ENCODE measurements around the gene COL4A1.

COL4A1 gene

GRCh38 chr13:110294622-110295021 is 12.3 kb downstream of the COL4A1 start:
- Histone ChIP-seq H3K36me3 (replicated peaks in 1 of 2; ENCODE audit: control insufficient read depth in 2 of 2, insufficient read depth in 2 of 2, low read length in 2 of 2) (peaks cover 0 to 11% of the 10 kb centered on the region in 2 donors), H3K18ac (ENCODE audit: low read length) (no peak overlapping the region), H3K79me1 (ENCODE audit: low read depth, low read length) (peaks cover 7% of the 10 kb centered on the region), H4K91ac (ENCODE audit: low read depth, low read length, poor library complexity) (no peak overlapping the region), H2BK120ac (ENCODE audit: low read depth, low read length) (no peak overlapping the region), H2BK12ac (ENCODE audit: low read length) (no peak overlapping the region), H3K9me3 (replicated peaks in 1 of 2; ENCODE audit: control insufficient read depth in 2 of 2, insufficient read depth in 1 of 2, low read depth in 1 of 2, low read length in 2 of 2) (peaks cover 0 to 4% of the 10 kb centered on the region in 2 donors), H2AK5ac (ENCODE audit: low read depth, low read length) (no peak overlapping the region), H3K27me3 (ENCODE audit: control insufficient read depth in 3 of 3, insufficient read depth in 3 of 3, low read depth in 1 of 3, low read length in 3 of 3) (no peaks in the 10 kb centered on the region), H4K8ac (ENCODE audit: low read depth, low read length) (no peak overlapping the region), H3K9ac (ENCODE audit: low read depth, low read length, poor library complexity) (no peak overlapping the region), H3K27ac (replicated peaks; ENCODE audit: low read length) (no peak overlapping the region), H2BK15ac (ENCODE audit: low read length) (no peak overlapping the region), H3K4me2 (ENCODE audit: insufficient read depth, low read length, poor library complexity, severe bottlenecking) (no peak overlapping the region), H3K4ac (ENCODE audit: low read length) (no peak overlapping the region), H3K4me3 (ENCODE audit: low read length in 2 of 2) (no peak overlapping the region), H3K14ac (ENCODE audit: low read length) (no peak overlapping the region), H3K23ac (ENCODE audit: low read depth, low read length, poor library complexity) (no peak overlapping the region), H3K4me1 (ENCODE audit: control insufficient read depth in 2 of 2, insufficient read depth in 1 of 2, low read depth in 1 of 2, low read length in 2 of 2) (peaks cover 10 to 11% of the 10 kb centered on the region in 2 donors), H2BK5ac (ENCODE audit: low read length) (no peak overlapping the region), H2AFZ (ENCODE audit: low read length) (no peak overlapping the region)
- DNase-seq (ENCODE audit: low spot score): no peak

GRCh38 chr13:110294146-110294545 is 12.8 kb downstream of the COL4A1 start:
- no CpG with 5 or more reads among the region's 3 CpGs for WGBS, 2 donors (ENCODE audit: extremely low coverage in 2 of 2, insufficient read length in 2 of 2, insufficient replicate concordance in 1 of 2)

GRCh38 chr13:110293649-110294048 is 13.3 kb downstream of the COL4A1 start:
- Histone ChIP-seq H4K91ac (ENCODE audit: low read depth, low read length, poor library complexity) (no peak overlapping the region), H3K27me3 (ENCODE audit: control insufficient read depth in 3 of 3, insufficient read depth in 3 of 3, low read depth in 1 of 3, low read length in 3 of 3) (no peaks in the 10 kb centered on the region), H3K23ac (ENCODE audit: low read depth, low read length, poor library complexity) (no peak overlapping the region), H3K4me2 (ENCODE audit: insufficient read depth, low read length, poor library complexity, severe bottlenecking) (no peak overlapping the region), H3K27ac (replicated peaks; ENCODE audit: low read length) (no peak overlapping the region), H3K14ac (ENCODE audit: low read length) (no peak overlapping the region), H2BK120ac (ENCODE audit: low read depth, low read length) (no peak overlapping the region), H2BK15ac (ENCODE audit: low read length) (no peak overlapping the region), H2BK12ac (ENCODE audit: low read length) (no peak overlapping the region), H2AK5ac (ENCODE audit: low read depth, low read length) (no peak overlapping the region), H3K36me3 (replicated peaks in 1 of 2; ENCODE audit: control insufficient read depth in 2 of 2, insufficient read depth in 2 of 2, low read length in 2 of 2) (peaks cover 0 to 12% of the 10 kb centered on the region in 2 donors), H3K4me3 (ENCODE audit: low read length in 2 of 2) (no peak overlapping the region), H3K18ac (ENCODE audit: low read length) (no peak overlapping the region), H3K9ac (ENCODE audit: low read depth, low read length, poor library complexity) (no peak overlapping the region), H3K9me3 (replicated peaks in 1 of 2; ENCODE audit: control insufficient read depth in 2 of 2, insufficient read depth in 1 of 2, low read depth in 1 of 2, low read length in 2 of 2) (peaks cover 0 to 4% of the 10 kb centered on the region in 2 donors), H2AFZ (ENCODE audit: low read length) (no peak overlapping the region), H3K4me1 (ENCODE audit: control insufficient read depth in 2 of 2, insufficient read depth in 1 of 2, low read depth in 1 of 2, low read length in 2 of 2) (peaks cover 4 to 11% of the 10 kb centered on the region in 2 donors), H3K79me1 (ENCODE audit: low read depth, low read length) (peaks cover 7% of the 10 kb centered on the region), H3K4ac (ENCODE audit: low read length) (no peak overlapping the region), H4K8ac (ENCODE audit: low read depth, low read length) (no peak overlapping the region), H2BK5ac (ENCODE audit: low read length) (no peak overlapping the region)
- no peak for DNase-seq (ENCODE audit: low spot score)
- no CpG with 5 or more reads among the region's 3 CpGs for WGBS, 2 donors (ENCODE audit: extremely low coverage in 2 of 2, insufficient read length in 2 of 2, insufficient replicate concordance in 1 of 2)

More at GRCh38 chr13:110294146-110294545, 12.8 kb downstream of the COL4A1 start:
- Histone ChIP-seq H3K14ac (ENCODE audit: low read length) (no peak overlapping the region), H3K4me1 (ENCODE audit: control insufficient read depth in 2 of 2, insufficient read depth in 1 of 2, low read depth in 1 of 2, low read length in 2 of 2) (peaks cover 8 to 11% of the 10 kb centered on the region in 2 donors), H3K36me3 (replicated peaks in 1 of 2; ENCODE audit: control insufficient read depth in 2 of 2, insufficient read depth in 2 of 2, low read length in 2 of 2) (peaks cover 0 to 9% of the 10 kb centered on the region in 2 donors), H2AFZ (ENCODE audit: low read length) (no peak overlapping the region), H3K79me1 (ENCODE audit: low read depth, low read length) (peaks cover 7% of the 10 kb centered on the region), H2BK12ac (ENCODE audit: low read length) (no peak overlapping the region), H3K23ac (ENCODE audit: low read depth, low read length, poor library complexity) (no peak overlapping the region), H3K18ac (ENCODE audit: low read length) (no peak overlapping the region), H3K4me3 (ENCODE audit: low read length in 2 of 2) (no peak overlapping the region), H3K4ac (ENCODE audit: low read length) (no peak overlapping the region), H3K4me2 (ENCODE audit: insufficient read depth, low read length, poor library complexity, severe bottlenecking) (no peak overlapping the region), H3K27me3 (ENCODE audit: control insufficient read depth in 3 of 3, insufficient read depth in 3 of 3, low read depth in 1 of 3, low read length in 3 of 3) (no peaks in the 10 kb centered on the region), H2BK15ac (ENCODE audit: low read length) (no peak overlapping the region), H2AK5ac (ENCODE audit: low read depth, low read length) (no peak overlapping the region), H2BK120ac (ENCODE audit: low read depth, low read length) (no peak overlapping the region), H3K9me3 (replicated peaks in 1 of 2; ENCODE audit: control insufficient read depth in 2 of 2, insufficient read depth in 1 of 2, low read depth in 1 of 2, low read length in 2 of 2) (peaks cover 0 to 4% of the 10 kb centered on the region in 2 donors), H3K9ac (ENCODE audit: low read depth, low read length, poor library complexity) (no peak overlapping the region), H2BK5ac (ENCODE audit: low read length) (no peak overlapping the region), H4K91ac (ENCODE audit: low read depth, low read length, poor library complexity) (no peak overlapping the region), H4K8ac (ENCODE audit: low read depth, low read length) (no peak overlapping the region), H3K27ac (replicated peaks; ENCODE audit: low read length) (no peak overlapping the region)
- DNase-seq (ENCODE audit: low spot score): no peak

- H3K18ac ChIP-seq (ENCODE audit: low read length): no peak overlapping the region
- no peak overlapping the region for H2AFZ ChIP-seq (ENCODE audit: low read length)
- no peak overlapping the region for H2AK5ac ChIP-seq (ENCODE audit: low read depth, low read length)
- H4K91ac ChIP-seq (ENCODE audit: low read depth, low read length, poor library complexity): no peak overlapping the region
- H2BK15ac ChIP-seq (ENCODE audit: low read length): no peak overlapping the region
- H2BK120ac ChIP-seq (ENCODE audit: low read depth, low read length): no peak overlapping the region
- H3K4me3 ChIP-seq (ENCODE audit: low read length in 2 of 2): no peak overlapping the region
- H3K9ac ChIP-seq (ENCODE audit: low read depth, low read length, poor library complexity): no peak overlapping the region
- H3K79me1 ChIP-seq (ENCODE audit: low read depth, low read length): peaks cover 7% of the 10 kb centered on the region
- no peak overlapping the region for H3K27ac ChIP-seq (replicated peaks; ENCODE audit: low read length)
- no peak overlapping the region for H3K14ac ChIP-seq (ENCODE audit: low read length)
- peaks cover 3 to 11% of the 10 kb centered on the region in 2 donors for H3K4me1 ChIP-seq (ENCODE audit: control insufficient read depth in 2 of 2, insufficient read depth in 1 of 2, low read depth in 1 of 2, low read length in 2 of 2)
- peaks cover 0 to 12% of the 10 kb centered on the region in 2 donors for H3K36me3 ChIP-seq (replicated peaks in 1 of 2; ENCODE audit: control insufficient read depth in 2 of 2, insufficient read depth in 2 of 2, low read length in 2 of 2)
- peaks cover 0 to 4% of the 10 kb centered on the region in 2 donors for H3K9me3 ChIP-seq (replicated peaks in 1 of 2; ENCODE audit: control insufficient read depth in 2 of 2, insufficient read depth in 1 of 2, low read depth in 1 of 2, low read length in 2 of 2)
- no peak overlapping the region for H3K4me2 ChIP-seq (ENCODE audit: insufficient read depth, low read length, poor library complexity, severe bottlenecking)
- WGBS, 2 donors (ENCODE audit: extremely low coverage in 2 of 2, insufficient read length in 2 of 2, insufficient replicate concordance in 1 of 2): no CpG with 5 or more reads among the region's 7 CpGs
- H2BK12ac ChIP-seq (ENCODE audit: low read length): no peak overlapping the region
- no peak overlapping the region for H3K4ac ChIP-seq (ENCODE audit: low read length)
- no peak overlapping the region for H2BK5ac ChIP-seq (ENCODE audit: low read length)
- DNase-seq (ENCODE audit: low spot score): no peak
- H4K8ac ChIP-seq (ENCODE audit: low read depth, low read length): no peak overlapping the region
- no peak overlapping the region for H3K23ac ChIP-seq (ENCODE audit: low read depth, low read length, poor library complexity)
- H3K27me3 ChIP-seq (ENCODE audit: control insufficient read depth in 3 of 3, insufficient read depth in 3 of 3, low read depth in 1 of 3, low read length in 3 of 3): no peaks in the 10 kb centered on the region
Measured at GRCh38 chr13:110293037-110293436, 13.9 kb downstream of the COL4A1 start.

Measured in neuronal stem cell (in vitro differentiated cells).